SU-DHL-6 (cell line): ENCODE data around the gene MIPEP.

ENCODE experiments used
- H2AFZ ChIP-seq: fragments of 200-600 bp; sonication (generic); 2 replicates; pipeline ENCODE4 v1.6.1; 2014; ENCODE audit warnings: low read depth, mild to moderate bottlenecking, moderate library complexity, mixed read lengths, antibody characterized with exemption, low read length; ENCODE audit not compliant: severe bottlenecking
- H3F3A ChIP-seq: fragments of 200-600 bp; shearing (Covaris generic); 2 replicates; pipeline ENCODE4 v1.6.0; 2016; ENCODE audit warnings: antibody characterized with exemption, mild to moderate bottlenecking; ENCODE audit not compliant: insufficient read depth
- H3K27ac ChIP-seq: fragments of 200-600 bp; sonication (generic); 2 replicates; pipeline ENCODE4 v1.5.1; 2016; ENCODE audit warnings: low read depth, mild to moderate bottlenecking, low read length, moderate library complexity, mixed read lengths
- H3K27me3 ChIP-seq: fragments of 200-600 bp; sonication (generic), shearing (Covaris generic); 2 replicates; pipeline ENCODE4 v1.6.0; 2014; ENCODE audit warnings: mild to moderate bottlenecking, low read length
- H3K36me3 ChIP-seq: fragments of 200-600 bp; sonication (generic); 2 replicates; pipeline ENCODE4 v1.6.1; 2014; ENCODE audit warnings: mild to moderate bottlenecking, low read length, mixed read lengths
- H3K4me2 ChIP-seq: fragments of 300-600, 200-600 bp; shearing (Covaris generic), sonication (generic); 2 replicates; pipeline ENCODE4 v1.6.0; 2014; ENCODE audit warnings: low read length, low read depth, mild to moderate bottlenecking; ENCODE audit not compliant: poor library complexity, severe bottlenecking
- H3K4me3 ChIP-seq: fragments of 200-600 bp; sonication (generic); 2 replicates; pipeline ENCODE4 v1.5.1; 2014; ENCODE audit warnings: antibody characterized with exemption, low read length, mild to moderate bottlenecking, mixed read lengths; ENCODE audit not compliant: insufficient read depth, poor library complexity, severe bottlenecking
- H3K79me2 ChIP-seq: fragments of 200-600 bp; sonication (generic); 2 replicates; pipeline ENCODE4 v1.6.1; 2014; ENCODE audit warnings: mild to moderate bottlenecking, low read length, moderate library complexity; ENCODE audit not compliant: insufficient read depth
- H3K9ac ChIP-seq: fragments of 200-600 bp; sonication (generic); 2 replicates; pipeline ENCODE4 v1.7.0; 2014; ENCODE audit warnings: mild to moderate bottlenecking, low read length
- H3K9me2 ChIP-seq: fragments of 200-600 bp; sonication (generic); replicated peaks from 2 replicates; pipeline ENCODE4 v1.6.1; 2014; ENCODE audit warnings: low read length; ENCODE audit not compliant: insufficient read depth
- H3K9me3 ChIP-seq: fragments of 200-600 bp; sonication (generic); 2 replicates; pipeline ENCODE4 v1.6.1; 2014; ENCODE audit warnings: low read length, mixed read lengths; ENCODE audit not compliant: insufficient read depth
- H4K20me1 ChIP-seq: fragments of 200-600 bp; sonication (generic); 2 replicates; pipeline ENCODE4 v1.6.1; 2014; ENCODE audit warnings: low read depth, mild to moderate bottlenecking, antibody characterized with exemption, low read length, moderate library complexity, mixed read lengths
- EZH2phosphoT487 ChIP-seq: fragments of 200-600 bp; sonication (generic), shearing (Covaris generic); conservative IDR thresholded peaks from 2 replicates; pipeline ENCODE4 v1.6.1; 2018; ENCODE audit warnings: mild to moderate bottlenecking, antibody characterized with exemption, low read length, moderate library complexity, mixed read lengths
- TF ChIP-seq, protein P1 (sequence below): fragments of 200-600 bp; sonication (generic); IDR thresholded peaks from one replicate; pipeline ENCODE4 v1.5.1; 2017; ENCODE audit warnings: antibody characterized with exemption, mild to moderate bottlenecking, low read length, moderate library complexity; ENCODE audit not compliant: insufficient read depth, poor library complexity, severe bottlenecking

MIPEP gene

GRCh38 chr13:23788459-23788858 is 100.7 kb downstream of the MIPEP start:
- H3K27me3 ChIP-seq = no peaks in the 10 kb centered on the region
- H3K9ac ChIP-seq = no peak overlapping the region
- no peak for TF ChIP-seq EZH2phosphoT487
- TF ChIP-seq, protein P1, sequence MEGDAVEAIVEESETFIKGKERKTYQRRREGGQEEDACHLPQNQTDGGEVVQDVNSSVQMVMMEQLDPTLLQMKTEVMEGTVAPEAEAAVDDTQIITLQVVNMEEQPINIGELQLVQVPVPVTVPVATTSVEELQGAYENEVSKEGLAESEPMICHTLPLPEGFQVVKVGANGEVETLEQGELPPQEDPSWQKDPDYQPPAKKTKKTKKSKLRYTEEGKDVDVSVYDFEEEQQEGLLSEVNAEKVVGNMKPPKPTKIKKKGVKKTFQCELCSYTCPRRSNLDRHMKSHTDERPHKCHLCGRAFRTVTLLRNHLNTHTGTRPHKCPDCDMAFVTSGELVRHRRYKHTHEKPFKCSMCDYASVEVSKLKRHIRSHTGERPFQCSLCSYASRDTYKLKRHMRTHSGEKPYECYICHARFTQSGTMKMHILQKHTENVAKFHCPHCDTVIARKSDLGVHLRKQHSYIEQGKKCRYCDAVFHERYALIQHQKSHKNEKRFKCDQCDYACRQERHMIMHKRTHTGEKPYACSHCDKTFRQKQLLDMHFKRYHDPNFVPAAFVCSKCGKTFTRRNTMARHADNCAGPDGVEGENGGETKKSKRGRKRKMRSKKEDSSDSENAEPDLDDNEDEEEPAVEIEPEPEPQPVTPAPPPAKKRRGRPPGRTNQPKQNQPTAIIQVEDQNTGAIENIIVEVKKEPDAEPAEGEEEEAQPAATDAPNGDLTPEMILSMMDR = no peak
- H3K79me2 ChIP-seq = no peaks in the 10 kb centered on the region
- no peak overlapping the region for H3K4me3 ChIP-seq
- no peak overlapping the region for H2AFZ ChIP-seq
- no peaks in the 10 kb centered on the region for H3K36me3 ChIP-seq
- no peaks in the 10 kb centered on the region for H3K9me3 ChIP-seq
- no peak overlapping the region for H3K27ac ChIP-seq
- H3K4me2 ChIP-seq = no peak overlapping the region
- no peaks in the 10 kb centered on the region for H4K20me1 ChIP-seq
- H3K9me2 ChIP-seq = no peaks in the 10 kb centered on the region
- H3F3A ChIP-seq = no peaks in the 10 kb centered on the region

DNA sequence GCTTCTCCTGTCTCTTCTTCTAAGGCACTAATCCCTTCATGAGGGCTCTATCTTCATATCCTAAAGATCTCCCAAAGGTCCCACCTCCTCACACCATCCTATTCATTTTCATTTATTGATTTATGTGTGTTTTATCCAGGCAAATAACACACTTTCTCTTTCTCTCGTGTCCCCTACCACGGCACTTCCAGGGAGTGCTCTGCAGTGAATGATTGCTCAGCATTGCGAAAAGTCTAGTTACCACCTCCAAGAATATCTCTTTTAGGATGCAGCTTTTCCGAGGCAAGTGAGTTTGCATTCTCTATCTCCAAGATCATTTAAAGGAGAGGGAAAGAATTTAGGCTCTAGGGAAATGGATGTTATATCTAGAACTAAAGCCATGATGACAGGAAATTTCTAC is 101.7 kb downstream of the MIPEP start:
- no peaks in the 10 kb centered on the region for H4K20me1 ChIP-seq
- H3K79me2 ChIP-seq = no peaks in the 10 kb centered on the region
- no peak overlapping the region for H3K27ac ChIP-seq
- no peaks in the 10 kb centered on the region for H3K9me2 ChIP-seq
- H3K9ac ChIP-seq = no peak overlapping the region
- no peaks in the 10 kb centered on the region for H3K36me3 ChIP-seq
- H3K9me3 ChIP-seq = no peaks in the 10 kb centered on the region
- no peak overlapping the region for H3K4me2 ChIP-seq
- TF ChIP-seq, protein P1 = no peak
- TF ChIP-seq EZH2phosphoT487 = no peak
- no peaks in the 10 kb centered on the region for H3K27me3 ChIP-seq
- H2AFZ ChIP-seq = no peak overlapping the region
- H3K4me3 ChIP-seq = no peak overlapping the region
- no peaks in the 10 kb centered on the region for H3F3A ChIP-seq

- no peaks in the 10 kb centered on the region for H3K27me3 ChIP-seq
- no peaks in the 10 kb centered on the region for H3K36me3 ChIP-seq
Observed at GRCh38 chr13:23786607-23787006, 102.6 kb downstream of the MIPEP start.

More at GRCh38 chr13:23786607-23787006, 102.6 kb downstream of the MIPEP start:
- no peak overlapping the region for H3K9ac ChIP-seq
- no peaks in the 10 kb centered on the region for H4K20me1 ChIP-seq
- no peak overlapping the region for H3K4me3 ChIP-seq
- H3K9me3 ChIP-seq = no peaks in the 10 kb centered on the region
- no peak overlapping the region for H2AFZ ChIP-seq
- H3K27ac ChIP-seq = no peak overlapping the region
- no peaks in the 10 kb centered on the region for H3F3A ChIP-seq
- H3K9me2 ChIP-seq = no peaks in the 10 kb centered on the region
- H3K79me2 ChIP-seq = no peaks in the 10 kb centered on the region
- no peak overlapping the region for H3K4me2 ChIP-seq
- TF ChIP-seq, protein P1 = no peak
- no peak for TF ChIP-seq EZH2phosphoT487
